Mammary epithelial cell (primary cell): Measurements from ENCODE around the gene BOLA3.

Experiments used
- CTCF ChIP-seq, 2 donors: IDR thresholded peaks in 1 of 2; conservative IDR thresholded peaks in 1 of 2; 2 replicates each; pipeline ENCODE4 v1.5.1; 2011 to 2012; ENCODE audit warnings: inconsistent platforms in 2 of 2, low read length in 2 of 2, mild to moderate bottlenecking in 2 of 2, control low read depth in 1 of 2, low read depth in 1 of 2; ENCODE audit not compliant: insufficient read depth in 1 of 2; ENCODE audit errors: extremely low read depth in 1 of 2
- EZH2 ChIP-seq: IDR thresholded peaks from 2 replicates; pipeline ENCODE4 v1.6.1; 2012; ENCODE audit warnings: low read length, inconsistent platforms, borderline replicate concordance

DNA sequence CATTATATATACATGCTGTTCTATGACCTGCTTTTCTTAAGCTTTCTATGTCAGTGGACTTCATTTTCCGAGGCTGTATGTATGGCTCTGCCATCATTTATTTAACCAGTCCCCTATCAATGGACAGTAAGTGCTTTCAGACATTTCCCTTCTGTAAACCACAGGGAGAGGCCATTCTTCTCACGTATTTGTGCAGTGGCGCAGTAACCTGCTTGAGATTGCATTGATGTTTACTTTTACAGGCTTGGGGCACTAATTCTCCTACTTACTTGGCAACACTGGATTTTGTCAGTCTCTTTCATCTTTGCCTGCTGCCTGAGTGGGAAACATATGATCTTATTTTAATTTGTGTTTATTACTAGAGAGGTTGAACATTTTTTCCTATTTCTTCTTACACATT lies 52.1 kb downstream of the BOLA3 start:
- TF ChIP-seq EZH2 (no peak), CTCF (conservative IDR thresholded peaks at IDR 0.05 in 1 of 2, IDR thresholded peaks at IDR 0.05 in 1 of 2; ENCODE audit: extremely low read depth in 1 of 2, insufficient read depth in 1 of 2, low read depth in 1 of 2, low read length in 2 of 2) (no peak)
